Measurements from ENCODE around the gene CAV2. TPM values are rescaled to one million over a fixed set of nuclear protein-coding genes. Genes with fewer than 3 reads are reported as not detected.
A peak's percentile ranks its signal among the peaks of the same experiment; 100 is the strongest.

The CAV2 gene
- total and polyA plus RNA-seq, 2 donors (not counting 1 experiment from before 2014, with no cell fraction given), result 119 to 288 TPM

GRCh38 chr7:116525298-116525912 is 25.9 kb downstream of the CAV2 start:
- peaks cover 4% of the 10 kb centered on the region for H3K4me1 ChIP-seq (ENCODE audit: control insufficient read depth, extremely low read depth, insufficient read depth, low read length)
- no peak for TF ChIP-seq EZH2 (IDR thresholded peaks at IDR 0.05; ENCODE audit: low read length, missing control alignments)
- peaks cover 53% of the 10 kb centered on the region for H3K79me2 ChIP-seq (ENCODE audit: control insufficient read depth, insufficient read depth, low read length)
- H3K27me3 ChIP-seq (ENCODE audit: control insufficient read depth, insufficient read depth, low read length), result no peaks in the 10 kb centered on the region
- no peaks in the 10 kb centered on the region for H4K20me1 ChIP-seq (ENCODE audit: control insufficient read depth, extremely low read depth, insufficient read depth, low read length)
- H3K9ac ChIP-seq (ENCODE audit: insufficient read depth, low read length), result peak overlapping the region; percentile 84
- no peaks in the 10 kb centered on the region for H3K9me3 ChIP-seq (ENCODE audit: control insufficient read depth, insufficient read depth, low read depth, low read length)
- no peak overlapping the region for H2AFZ ChIP-seq (ENCODE audit: low read length)
- DNase-seq (ENCODE audit: low read depth in 2 of 2), result no peak
- peak overlapping the region; percentile 84 to 99 (median 92) for H3K4me3 ChIP-seq (replicated peaks in 1 of 4; ENCODE audit: control extremely low read depth in 1 of 4, insufficient read depth in 1 of 4, low read depth in 3 of 4, low read length in 4 of 4)
- peaks cover 3% of the 10 kb centered on the region for H3K36me3 ChIP-seq (ENCODE audit: control insufficient read depth, insufficient read depth, low read length)
- H3K27ac ChIP-seq (ENCODE audit: insufficient read depth, low read length), result peak overlapping the region; percentile 86
- H3K4me2 ChIP-seq (ENCODE audit: extremely low read depth, insufficient read depth, low read length), result peak overlapping the region; percentile 86

DNA sequence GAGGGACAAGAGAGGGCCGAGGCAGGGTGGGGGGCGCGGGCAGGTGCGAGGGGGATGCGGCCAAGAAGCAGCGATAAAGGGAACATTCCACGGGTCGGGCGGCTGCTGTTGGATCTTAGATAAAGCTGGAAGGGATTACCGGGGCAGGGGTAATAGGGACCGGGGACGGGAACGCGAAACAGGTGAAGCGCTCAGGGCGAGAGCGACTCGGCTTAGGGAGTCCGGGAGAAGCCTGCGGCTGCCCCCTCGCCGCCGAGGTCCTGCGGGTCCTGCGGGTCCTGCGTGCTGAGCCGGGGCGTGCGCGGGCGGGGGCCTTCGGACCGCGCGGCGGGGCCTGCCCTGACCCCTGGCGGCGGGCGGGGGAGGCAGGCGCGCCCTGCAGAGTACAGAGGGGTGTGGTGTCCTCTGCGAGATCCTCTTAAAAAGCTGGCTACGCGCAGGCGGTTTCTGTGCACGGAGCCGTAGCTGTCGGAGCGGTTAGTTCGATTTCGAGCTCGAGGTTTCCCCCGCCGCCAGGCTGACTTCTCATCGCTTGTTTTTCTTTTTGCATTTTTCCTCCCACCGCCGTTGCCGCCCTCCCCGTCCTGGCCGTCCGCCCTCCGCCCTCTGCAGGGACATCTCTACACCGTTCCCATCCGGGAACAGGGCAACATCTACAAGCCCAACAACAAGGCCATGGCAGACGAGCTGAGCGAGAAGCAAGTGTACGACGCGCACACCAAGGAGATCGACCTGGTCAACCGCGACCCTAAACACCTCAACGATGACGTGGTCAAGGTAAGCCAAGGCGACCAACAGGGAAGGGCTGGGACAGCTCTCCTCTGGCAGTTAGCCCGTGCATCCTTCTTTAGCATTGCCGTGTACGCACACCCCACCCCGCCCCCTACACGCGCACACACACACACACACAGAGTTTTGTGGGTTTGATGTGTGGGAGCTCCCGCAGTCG is 26.6 kb downstream of the CAV2 start:
- Histone ChIP-seq H3K27ac (ENCODE audit: insufficient read depth, low read length) (peak overlapping the region; percentile 86), H4K20me1 (ENCODE audit: control insufficient read depth, extremely low read depth, insufficient read depth, low read length) (no peaks in the 10 kb centered on the region), H3K4me1 (ENCODE audit: control insufficient read depth, extremely low read depth, insufficient read depth, low read length) (peaks cover 4% of the 10 kb centered on the region), H3K79me2 (ENCODE audit: control insufficient read depth, insufficient read depth, low read length) (peaks cover 61% of the 10 kb centered on the region), H3K36me3 (ENCODE audit: control insufficient read depth, insufficient read depth, low read length) (peaks cover 6% of the 10 kb centered on the region), H3K4me3 (replicated peaks in 1 of 4; ENCODE audit: control extremely low read depth in 1 of 4, insufficient read depth in 1 of 4, low read depth in 3 of 4, low read length in 4 of 4) (peak overlapping the region; percentile 87 to 99 (median 93)), H3K9me3 (ENCODE audit: control insufficient read depth, insufficient read depth, low read depth, low read length) (no peaks in the 10 kb centered on the region), H2AFZ (ENCODE audit: low read length) (peak overlapping the region; percentile 37), H3K27me3 (ENCODE audit: control insufficient read depth, insufficient read depth, low read length) (no peaks in the 10 kb centered on the region), H3K9ac (ENCODE audit: insufficient read depth, low read length) (peak overlapping the region; percentile 84), H3K4me2 (ENCODE audit: extremely low read depth, insufficient read depth, low read length) (peak overlapping the region; percentile 95)
- peak; percentile 86 to 93 for DNase-seq (ENCODE audit: low read depth in 2 of 2)
- TF ChIP-seq, protein P1, sequence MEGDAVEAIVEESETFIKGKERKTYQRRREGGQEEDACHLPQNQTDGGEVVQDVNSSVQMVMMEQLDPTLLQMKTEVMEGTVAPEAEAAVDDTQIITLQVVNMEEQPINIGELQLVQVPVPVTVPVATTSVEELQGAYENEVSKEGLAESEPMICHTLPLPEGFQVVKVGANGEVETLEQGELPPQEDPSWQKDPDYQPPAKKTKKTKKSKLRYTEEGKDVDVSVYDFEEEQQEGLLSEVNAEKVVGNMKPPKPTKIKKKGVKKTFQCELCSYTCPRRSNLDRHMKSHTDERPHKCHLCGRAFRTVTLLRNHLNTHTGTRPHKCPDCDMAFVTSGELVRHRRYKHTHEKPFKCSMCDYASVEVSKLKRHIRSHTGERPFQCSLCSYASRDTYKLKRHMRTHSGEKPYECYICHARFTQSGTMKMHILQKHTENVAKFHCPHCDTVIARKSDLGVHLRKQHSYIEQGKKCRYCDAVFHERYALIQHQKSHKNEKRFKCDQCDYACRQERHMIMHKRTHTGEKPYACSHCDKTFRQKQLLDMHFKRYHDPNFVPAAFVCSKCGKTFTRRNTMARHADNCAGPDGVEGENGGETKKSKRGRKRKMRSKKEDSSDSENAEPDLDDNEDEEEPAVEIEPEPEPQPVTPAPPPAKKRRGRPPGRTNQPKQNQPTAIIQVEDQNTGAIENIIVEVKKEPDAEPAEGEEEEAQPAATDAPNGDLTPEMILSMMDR (conservative IDR thresholded peaks at IDR 0.05 in 1 of 2, IDR thresholded peaks at IDR 0.05 in 1 of 2; ENCODE audit: low read depth in 1 of 2, low read length in 2 of 2), result peak; percentile 32 to 51
- TF ChIP-seq EZH2 (IDR thresholded peaks at IDR 0.05; ENCODE audit: low read length, missing control alignments), result no peak

DNA sequence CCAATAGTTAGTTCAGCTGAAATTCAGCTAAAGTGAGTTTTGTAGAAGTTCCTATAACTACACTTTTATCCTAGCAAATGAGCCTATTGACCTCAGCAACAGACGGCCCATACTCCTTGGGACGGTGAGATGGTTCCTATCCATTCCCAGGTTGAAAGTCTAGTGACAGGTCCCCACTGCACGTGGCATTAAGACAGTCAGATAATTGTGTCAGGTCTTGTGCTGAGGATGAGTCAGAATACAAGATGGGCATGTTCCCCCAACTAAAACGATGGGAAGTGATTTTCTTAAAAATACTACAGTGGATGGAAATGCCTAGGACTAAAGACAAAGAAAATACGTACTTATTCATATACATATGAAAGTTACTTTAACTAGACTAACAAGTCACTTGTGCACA is 27.4 kb downstream of the CAV2 start:
- no peak for DNase-seq (ENCODE audit: low read depth in 2 of 2)
- H2AFZ ChIP-seq (ENCODE audit: low read length), result no peak overlapping the region
- H3K4me1 ChIP-seq (ENCODE audit: control insufficient read depth, extremely low read depth, insufficient read depth, low read length), result peaks cover 4% of the 10 kb centered on the region

More for the DNA sequence above, 27.4 kb downstream of the CAV2 start:
- Histone ChIP-seq H3K27ac (ENCODE audit: insufficient read depth, low read length) (peak overlapping the region; percentile 86), H4K20me1 (ENCODE audit: control insufficient read depth, extremely low read depth, insufficient read depth, low read length) (no peaks in the 10 kb centered on the region), H3K27me3 (ENCODE audit: control insufficient read depth, insufficient read depth, low read length) (no peaks in the 10 kb centered on the region), H3K9me3 (ENCODE audit: control insufficient read depth, insufficient read depth, low read depth, low read length) (no peaks in the 10 kb centered on the region), H3K4me2 (ENCODE audit: extremely low read depth, insufficient read depth, low read length) (peak overlapping the region; percentile 95), H3K79me2 (ENCODE audit: control insufficient read depth, insufficient read depth, low read length) (peaks cover 68% of the 10 kb centered on the region), H3K4me3 (replicated peaks in 1 of 4; ENCODE audit: control extremely low read depth in 1 of 4, insufficient read depth in 1 of 4, low read depth in 3 of 4, low read length in 4 of 4) (peak overlapping the region; percentile 87 to 99 (median 93)), H3K9ac (ENCODE audit: insufficient read depth, low read length) (peak overlapping the region; percentile 84), H3K36me3 (ENCODE audit: control insufficient read depth, insufficient read depth, low read length) (peaks cover 6% of the 10 kb centered on the region)
- TF ChIP-seq, protein P1 (conservative IDR thresholded peaks at IDR 0.05 in 1 of 2, IDR thresholded peaks at IDR 0.05 in 1 of 2; ENCODE audit: low read depth in 1 of 2, low read length in 2 of 2), result no peak
- no peak for TF ChIP-seq EZH2 (IDR thresholded peaks at IDR 0.05; ENCODE audit: low read length, missing control alignments)
